NB4 (cell line): Measurements from ENCODE around the gene C2orf49.

Source experiments
- DNase-seq: peaks from one replicate; pipeline ENCODE4 v3.0.0; 2010; ENCODE audit warnings: low read depth
- H3K4me3 ChIP-seq: one replicate; pipeline ENCODE4 v1.5.1; 2011; ENCODE audit warnings: mild to moderate bottlenecking, low read depth, low read length, moderate library complexity
- CTCF ChIP-seq: IDR thresholded peaks from one replicate; pipeline ENCODE4 v1.5.1; 2012; ENCODE audit warnings: low read depth, low read length
- MYC ChIP-seq: IDR thresholded peaks from 2 replicates; pipeline ENCODE4 v1.6.1; 2011; ENCODE audit warnings: low read depth, low read length
- POLR2A ChIP-seq: IDR thresholded peaks from 2 replicates; pipeline ENCODE4 v1.6.1; 2011; ENCODE audit warnings: mild to moderate bottlenecking; ENCODE audit not compliant: insufficient read length; ENCODE audit errors: extremely low read depth
- TF ChIP-seq, protein P1 (sequence below): IDR thresholded peaks from 2 replicates; pipeline ENCODE4 v1.6.1; 2011; ENCODE audit warnings: low read depth, low read length

Gene C2orf49

DNA sequence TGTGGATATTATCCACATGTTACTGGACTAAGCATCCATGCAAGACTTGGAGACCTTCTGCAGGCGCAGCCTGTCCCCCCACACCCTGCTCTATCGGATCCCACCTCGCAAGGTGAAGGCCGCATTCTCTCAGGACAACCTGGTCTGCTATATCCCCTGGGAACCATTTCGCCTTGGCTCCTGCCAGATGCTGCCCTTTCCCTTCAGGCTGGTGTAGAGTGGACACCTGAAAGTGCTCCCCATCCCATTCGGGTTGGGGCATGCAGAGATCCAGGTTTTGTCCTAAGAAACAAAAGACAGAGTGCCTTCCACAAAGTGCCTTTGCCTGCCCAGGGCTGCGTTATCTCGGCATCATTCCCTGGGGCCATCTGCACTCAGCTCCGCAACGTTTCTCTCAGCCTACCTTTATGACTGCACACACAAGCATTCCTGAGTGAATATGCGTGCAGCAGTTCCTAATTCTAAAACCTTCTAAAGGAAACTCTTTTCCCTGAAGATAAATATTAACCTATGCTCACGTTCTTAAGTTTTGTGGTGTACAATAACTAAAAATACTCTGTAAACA is 41.0 kb downstream of the C2orf49 start:
- no peak for DNase-seq
- no peak overlapping the region for H3K4me3 ChIP-seq
- TF ChIP-seq, protein P1, sequence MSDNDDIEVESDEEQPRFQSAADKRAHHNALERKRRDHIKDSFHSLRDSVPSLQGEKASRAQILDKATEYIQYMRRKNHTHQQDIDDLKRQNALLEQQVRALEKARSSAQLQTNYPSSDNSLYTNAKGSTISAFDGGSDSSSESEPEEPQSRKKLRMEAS, result no peak
- no peak for TF ChIP-seq MYC
- no peak for TF ChIP-seq CTCF
- no peak for TF ChIP-seq POLR2A

DNA sequence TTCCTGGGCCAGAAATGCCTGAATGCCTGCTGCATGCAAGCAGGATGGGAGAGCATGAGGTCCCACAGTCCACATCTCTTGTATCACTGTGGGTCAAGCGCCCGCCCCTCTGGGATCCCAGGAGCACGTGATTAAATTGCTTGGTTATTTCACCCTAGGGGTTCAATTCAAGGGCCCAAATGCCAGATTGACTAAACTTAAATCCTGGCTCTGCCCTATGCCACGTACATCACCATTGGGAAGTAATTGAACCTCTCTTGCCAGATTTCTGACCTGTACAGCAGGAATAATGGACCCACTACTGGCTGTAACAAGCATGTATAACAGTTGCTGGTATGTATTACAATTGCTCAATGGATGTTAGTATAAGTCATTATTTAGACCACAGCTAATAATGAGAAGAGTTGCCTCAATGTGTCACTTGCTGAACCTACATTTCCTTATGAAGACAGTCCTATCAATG is 41.6 kb downstream of the C2orf49 start:
- no peak for DNase-seq
- TF ChIP-seq POLR2A, result no peak
- no peak for TF ChIP-seq MYC
- TF ChIP-seq, protein P1, result no peak
- TF ChIP-seq CTCF, result no peak
- H3K4me3 ChIP-seq, result no peak overlapping the region

DNA sequence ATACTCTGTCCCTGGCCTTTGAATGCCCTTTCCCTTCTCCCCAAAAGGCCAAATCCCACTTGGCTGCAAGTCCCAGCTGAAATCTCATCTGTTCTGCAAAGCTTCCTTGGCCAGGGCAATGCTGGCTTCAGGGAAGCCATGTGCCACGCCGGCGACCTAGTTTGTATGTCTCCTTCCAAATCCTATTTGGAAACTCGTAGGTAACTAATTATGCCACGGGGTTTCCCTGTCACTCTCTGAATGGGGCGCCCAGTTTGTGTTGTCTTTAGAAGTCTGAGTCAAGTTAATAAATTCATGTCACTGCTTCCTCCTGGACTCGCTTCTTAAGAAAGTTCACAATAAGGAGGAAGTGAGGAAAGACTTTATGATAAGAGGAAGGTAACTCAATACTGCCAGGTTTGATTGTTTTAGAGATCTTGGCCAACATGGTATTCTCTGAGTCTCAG is 42.4 kb downstream of the C2orf49 start:
- TF ChIP-seq, protein P1, result no peak
- no peak for TF ChIP-seq CTCF
- no peak for TF ChIP-seq MYC
- TF ChIP-seq POLR2A, result no peak
- no peak overlapping the region for H3K4me3 ChIP-seq

GRCh38 chr2:105380432-105381100 is 43.2 kb downstream of the C2orf49 start:
- no peak overlapping the region for H3K4me3 ChIP-seq
- no peak for TF ChIP-seq MYC
- no peak for TF ChIP-seq CTCF
- TF ChIP-seq POLR2A, result no peak
- TF ChIP-seq, protein P1, result no peak
- DNase-seq, result no peak

More for the DNA sequence above, 42.4 kb downstream of the C2orf49 start:
- peak; percentile 66 for DNase-seq

DNA sequence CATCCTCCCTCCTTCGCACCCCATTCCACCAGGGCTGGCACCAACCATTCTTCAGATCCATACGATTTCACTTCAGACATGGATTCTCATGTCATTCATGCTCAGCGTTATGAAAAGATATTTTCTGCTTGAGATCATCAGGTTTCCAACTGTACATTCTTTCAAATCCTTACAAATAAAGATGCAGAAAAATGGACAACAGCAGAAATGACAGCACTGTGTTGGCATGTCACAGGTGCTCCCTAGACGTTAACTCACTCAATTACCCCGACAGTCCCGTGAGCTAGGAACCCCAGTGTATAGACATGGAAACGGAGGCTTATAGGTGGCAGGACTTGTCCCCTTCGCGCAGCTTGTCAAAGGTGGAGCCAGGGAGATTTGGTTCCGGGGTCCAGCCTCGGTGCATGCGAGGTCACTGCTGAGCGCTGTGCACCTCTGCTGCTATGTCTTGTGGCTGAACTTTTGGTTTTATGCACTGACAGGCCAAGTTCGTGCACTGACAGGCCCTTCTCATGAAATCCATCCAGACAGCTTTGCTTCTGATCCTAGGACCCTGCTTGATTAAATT is 43.8 kb downstream of the C2orf49 start:
- no peak for DNase-seq
- TF ChIP-seq, protein P1, result no peak
- no peak for TF ChIP-seq MYC
- TF ChIP-seq CTCF, result no peak
- TF ChIP-seq POLR2A, result no peak
- H3K4me3 ChIP-seq, result no peak overlapping the region
